Left renal pelvis (tissue), 4 donors: ENCODE measurements around the gene VSTM5. TPM values are rescaled to one million over a fixed set of nuclear protein-coding genes. Genes with fewer than 3 reads are reported as not detected.

Source experiments
- DNase-seq, 4 donors: peaks; one replicate each; pipeline ENCODE4 v3.0.0-alpha.2; 2013; ENCODE audit warnings: low read depth in 4 of 4, low spot score in 3 of 4
- polyA plus RNA-seq, 4 donors: library from polyadenylated mRNA; unstranded; fragments of 120-200 nt; gene quantifications; one replicate each; pipeline ENCODE4 v1.2.1, GENCODE V29; 2013; ENCODE audit not compliant: insufficient read length in 4 of 4

VSTM5 gene
- polyA plus RNA-seq, 4 donors, result 1.2 to 2.6 (median 1.9) TPM

DNA sequence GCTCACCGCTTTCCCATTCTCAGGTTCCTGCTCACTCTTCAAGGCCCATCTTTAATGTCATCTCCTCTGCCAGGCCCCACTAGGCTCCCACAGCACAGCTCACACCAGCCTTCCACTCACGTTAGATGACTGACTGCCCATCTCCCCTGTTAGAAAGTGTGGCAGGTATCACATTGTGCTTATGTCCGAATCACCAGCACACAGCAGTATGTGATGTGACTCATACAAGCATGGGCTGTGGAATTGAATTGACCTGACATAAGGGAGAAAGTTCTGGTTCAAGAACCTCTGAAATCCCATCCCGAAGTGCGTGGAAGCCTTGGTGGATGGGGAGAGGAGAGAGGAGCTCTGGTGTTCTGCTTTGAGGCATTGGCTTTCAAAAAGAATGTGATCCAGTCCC, 6.5 kb downstream of the VSTM5 start:
- no peak for DNase-seq

DNA sequence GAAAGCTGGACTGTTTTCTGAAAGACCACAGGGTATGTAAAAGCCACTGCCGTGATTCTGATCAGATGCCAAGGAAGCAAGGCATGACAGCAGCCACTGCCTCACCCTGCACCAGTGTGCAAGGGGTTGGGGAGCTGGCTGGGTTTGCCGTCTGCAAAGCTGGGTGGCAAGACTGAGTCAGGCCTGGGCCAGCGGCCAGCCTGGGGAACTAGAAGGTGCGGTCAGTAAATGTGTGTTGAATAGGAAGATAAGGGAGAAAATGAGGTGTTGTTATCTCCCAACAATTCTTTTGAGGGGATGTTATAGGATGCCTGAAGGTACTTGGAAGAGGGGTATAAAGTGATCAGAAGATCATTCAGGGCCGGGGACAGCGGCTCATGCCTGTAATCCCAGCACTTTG, 8.0 kb downstream of the VSTM5 start:
- DNase-seq, result no peak

DNA sequence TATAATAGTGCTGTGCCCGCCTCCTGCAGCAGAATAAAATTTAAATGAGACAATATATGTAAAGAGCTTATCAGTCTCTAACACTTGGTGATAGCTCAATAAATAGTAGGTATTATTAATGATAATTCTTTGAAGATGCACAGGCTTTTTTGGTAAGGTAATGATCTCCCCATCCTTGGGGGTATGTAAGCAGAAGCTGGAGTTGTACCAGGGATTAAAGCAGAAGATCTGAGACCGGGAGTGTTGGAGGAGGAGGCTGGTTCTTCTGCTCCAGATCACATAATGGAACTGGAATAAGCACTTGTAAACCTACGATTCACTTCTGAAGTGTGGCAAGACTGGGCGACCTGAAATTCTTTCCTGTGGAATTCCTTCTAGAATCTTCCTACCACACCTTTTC, 8.4 kb downstream of the VSTM5 start:
- DNase-seq, result no peak

DNA sequence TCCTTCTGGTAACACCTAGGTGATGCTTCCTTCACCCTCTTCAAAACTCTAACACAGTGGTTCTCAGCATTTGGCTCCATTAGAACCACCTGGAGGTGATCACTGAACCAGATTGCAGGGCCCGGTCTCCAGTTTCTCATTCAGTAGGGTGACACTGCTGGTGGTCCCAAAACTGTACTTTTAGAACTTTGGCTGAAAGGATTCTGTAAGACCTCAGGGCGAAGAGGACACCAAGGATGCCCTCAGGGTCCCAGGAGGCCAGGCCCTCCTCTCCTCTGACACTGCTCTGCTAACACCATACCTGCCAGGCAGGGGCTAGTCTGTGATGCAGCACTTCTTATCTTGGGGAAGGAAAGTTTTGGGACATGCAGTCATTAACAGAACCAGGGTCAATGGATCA, 9.0 kb downstream of the VSTM5 start:
- DNase-seq, result no peak

DNA sequence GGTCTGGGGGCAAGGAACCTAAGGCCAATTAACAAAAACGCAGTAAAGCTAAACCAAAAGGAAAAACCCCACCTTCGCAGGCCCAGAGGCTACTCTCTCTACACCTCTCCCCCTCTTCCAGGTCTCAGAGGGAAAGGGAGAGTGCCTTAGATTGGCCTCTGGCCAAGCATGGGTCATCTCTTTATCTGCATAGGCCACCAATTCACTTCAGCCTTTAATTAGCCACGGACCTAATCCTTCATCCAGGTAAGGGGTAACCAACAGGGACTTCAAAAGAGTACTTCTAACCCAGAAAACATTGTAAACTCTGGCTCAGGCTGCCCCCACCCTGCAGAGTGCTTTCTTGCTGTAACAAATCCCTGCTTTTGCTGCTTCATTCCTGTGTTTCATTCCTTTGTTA, 9.4 kb downstream of the VSTM5 start:
- DNase-seq, result no peak

DNA sequence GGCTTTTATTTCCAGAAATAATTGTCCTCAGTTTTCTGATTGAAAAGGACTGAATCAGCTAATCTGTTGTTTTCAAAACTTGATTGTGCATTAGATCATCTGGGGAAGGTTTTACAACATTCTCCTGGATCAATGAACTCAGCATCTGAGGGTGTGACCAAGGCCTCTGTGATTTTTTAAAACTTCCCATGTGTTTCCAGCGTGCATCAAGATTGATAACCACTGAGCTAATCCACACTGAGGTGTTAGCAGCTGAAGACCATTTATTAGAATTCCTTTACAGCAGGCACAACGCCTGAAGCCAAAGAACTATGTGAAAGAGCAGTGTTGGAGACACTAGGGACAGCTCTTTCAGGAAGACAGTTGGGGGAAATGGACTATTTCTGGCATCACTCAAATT, 10.2 kb downstream of the VSTM5 start:
- DNase-seq, result no peak

DNA sequence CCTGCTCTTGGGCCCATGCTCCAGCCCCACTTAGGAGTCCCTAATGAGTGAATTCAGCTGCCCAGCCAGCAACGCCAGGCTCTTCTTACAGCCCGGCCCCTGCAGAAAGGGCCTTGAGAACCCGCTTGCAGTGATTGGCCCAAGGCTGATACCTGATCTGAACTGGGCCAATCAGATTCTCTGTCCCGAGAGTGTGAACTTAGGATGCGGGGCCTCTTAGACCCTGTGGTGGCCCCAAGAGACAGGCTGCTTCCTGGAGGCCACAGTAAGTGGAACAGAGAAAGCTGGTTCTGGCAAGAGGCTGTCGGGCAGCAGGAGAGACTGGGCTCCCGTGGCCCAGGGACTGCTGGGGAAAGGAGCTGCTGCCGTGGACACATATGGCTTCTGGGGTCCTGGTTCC, 11.5 kb downstream of the VSTM5 start:
- no peak for DNase-seq

DNA sequence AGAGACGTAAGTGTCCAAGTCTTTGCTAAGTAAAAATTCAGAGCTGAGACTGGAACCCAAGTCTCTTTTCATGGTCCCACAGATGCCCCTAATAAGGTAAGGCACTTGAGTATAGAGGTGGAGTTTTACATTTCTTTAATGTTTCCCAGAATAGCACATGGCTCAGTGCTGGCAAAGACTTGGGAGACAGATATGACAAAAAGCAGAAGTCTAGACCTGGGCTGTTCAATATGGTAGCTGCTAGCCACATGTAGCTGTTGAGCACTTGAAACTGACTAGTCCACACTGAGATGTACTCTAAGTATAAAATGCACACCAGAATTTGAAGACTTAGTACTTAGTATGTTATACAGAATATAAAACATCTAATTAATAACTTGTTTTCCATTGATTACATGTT, 17.6 kb downstream of the VSTM5 start:
- no peak for DNase-seq

DNA sequence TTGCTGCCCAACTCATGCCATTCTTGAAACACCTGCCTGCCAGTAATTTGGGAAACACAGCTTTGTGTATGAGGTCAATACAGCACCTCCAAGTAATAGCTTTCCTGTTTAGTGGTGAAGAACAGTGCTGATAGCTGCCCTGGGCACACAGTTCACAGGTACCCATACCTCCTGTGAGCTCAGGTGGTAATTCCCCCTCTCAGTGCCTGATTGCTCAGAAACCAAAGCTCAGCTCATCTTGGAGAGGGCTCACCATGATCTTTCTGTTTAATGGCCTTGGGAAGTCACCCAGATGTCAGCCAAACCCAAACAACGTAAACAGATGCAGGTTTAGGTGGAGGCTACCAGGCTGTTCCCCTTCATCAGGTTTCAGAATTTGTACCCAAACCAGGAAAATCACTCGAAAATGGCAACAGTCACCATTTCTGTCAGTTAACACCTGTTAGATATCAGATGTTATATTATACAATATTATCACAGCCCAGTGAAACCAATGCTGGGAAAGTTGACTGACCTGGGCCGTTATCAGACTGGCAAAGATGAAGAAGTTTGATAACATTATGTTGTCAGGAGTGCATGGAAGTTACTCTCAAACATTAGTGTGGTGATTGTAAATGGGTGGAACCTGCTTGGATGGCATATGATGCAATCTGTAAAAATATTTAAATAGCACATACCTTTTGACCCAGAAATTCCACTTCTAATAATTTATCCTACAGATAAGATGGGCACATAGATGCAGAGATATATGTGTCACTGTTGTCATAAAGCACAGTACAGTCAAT, 18.9 kb downstream of the VSTM5 start:
- no peak for DNase-seq

DNA sequence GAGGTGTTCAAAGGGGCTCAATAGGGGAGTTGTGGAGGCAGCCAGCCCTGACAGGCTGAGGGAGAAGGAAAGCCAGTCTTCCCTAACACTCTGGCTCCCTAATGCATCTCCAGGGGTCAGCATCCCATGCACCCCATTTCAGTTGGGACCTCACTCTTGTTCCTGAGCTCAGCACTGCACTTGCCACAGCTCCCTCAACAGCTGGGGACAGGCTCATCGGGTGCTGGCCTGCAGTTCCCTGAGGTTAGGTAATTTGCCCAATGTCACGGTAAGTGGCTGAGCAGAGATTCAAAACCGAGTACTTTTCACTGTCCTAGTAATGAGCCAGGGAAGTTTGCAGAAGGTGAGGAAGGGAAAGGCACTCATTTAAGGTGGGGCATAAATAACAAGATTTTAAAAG, 20.8 kb downstream of the VSTM5 start:
- no peak for DNase-seq

DNA sequence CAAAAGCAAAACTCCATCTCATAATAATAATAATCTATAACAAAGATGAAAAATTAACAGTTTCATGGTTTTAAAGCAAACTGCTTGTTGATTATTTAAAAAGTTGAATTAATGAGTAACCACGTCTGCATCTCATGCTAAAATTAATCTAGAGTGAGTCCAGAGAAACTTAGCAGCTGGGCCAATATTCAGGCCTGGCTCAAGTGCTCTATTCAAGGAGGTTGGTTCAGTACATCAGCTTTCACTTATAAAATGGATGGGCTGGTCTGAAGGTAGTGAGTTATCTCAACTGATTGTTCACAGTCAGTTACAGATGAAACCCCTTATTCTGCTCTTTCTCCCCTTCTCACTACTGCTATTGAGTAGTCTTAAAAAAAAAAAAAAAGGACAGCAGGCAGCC, 23.1 kb downstream of the VSTM5 start:
- no peak for DNase-seq

DNA sequence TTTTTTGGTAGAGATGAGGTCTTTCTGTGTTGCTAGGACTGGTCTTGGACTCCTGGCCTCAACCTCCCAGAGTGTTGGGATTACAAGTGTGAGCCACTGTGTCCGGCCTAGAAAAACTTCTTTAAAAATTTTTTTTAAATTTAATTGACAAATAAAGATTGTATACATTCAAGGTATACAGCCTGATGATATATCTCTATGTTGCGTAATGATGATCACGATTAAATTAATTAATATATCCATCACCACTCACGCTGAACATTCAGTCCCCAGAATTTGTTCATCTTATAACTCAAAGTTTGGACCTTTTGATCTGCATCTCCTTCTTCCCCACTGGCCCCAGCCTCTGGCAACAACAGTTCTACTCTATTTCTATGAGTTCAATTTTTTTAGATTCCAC, 27.2 kb downstream of the VSTM5 start:
- DNase-seq, result no peak

DNA sequence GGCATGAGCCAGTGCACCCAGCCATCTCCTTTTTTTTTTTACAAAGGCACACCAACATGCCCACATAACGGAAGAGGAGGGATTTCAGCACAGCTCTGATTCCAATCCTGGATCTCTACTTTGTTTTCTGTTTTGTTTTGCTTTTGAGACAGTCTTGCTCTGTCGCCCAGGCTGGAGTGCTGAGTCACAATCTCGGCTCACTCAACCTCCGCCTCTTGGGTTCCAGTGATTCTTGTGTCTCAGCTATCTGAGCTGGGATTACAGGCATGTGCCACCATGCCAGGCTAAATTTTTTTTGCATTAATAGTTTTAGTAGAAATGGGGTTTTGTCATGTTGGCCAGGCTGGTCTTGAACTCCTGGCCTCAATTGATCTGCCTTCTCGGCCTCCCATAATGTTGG, 28.1 kb downstream of the VSTM5 start:
- no peak for DNase-seq

DNA sequence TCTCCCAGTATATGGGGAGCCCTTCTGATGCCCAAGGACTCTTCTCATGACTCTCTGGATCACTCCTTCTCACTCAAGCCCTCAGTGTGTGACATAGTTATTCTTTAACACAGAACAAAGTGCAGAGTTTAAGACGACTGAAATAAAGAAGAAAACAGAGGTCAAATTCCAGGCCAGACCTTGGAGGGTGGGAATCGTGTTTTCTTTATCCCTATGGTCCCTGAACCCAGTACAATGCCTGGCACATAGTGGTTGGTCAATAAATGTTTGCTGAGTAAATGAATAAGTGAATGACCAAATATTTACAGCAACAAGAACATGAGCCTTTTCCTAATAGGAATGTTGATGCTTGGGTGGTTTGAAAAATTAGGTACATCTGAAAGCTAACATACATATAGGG, 28.8 kb downstream of the VSTM5 start:
- DNase-seq, result peak in 1 of 4 donors; percentile 2

DNA sequence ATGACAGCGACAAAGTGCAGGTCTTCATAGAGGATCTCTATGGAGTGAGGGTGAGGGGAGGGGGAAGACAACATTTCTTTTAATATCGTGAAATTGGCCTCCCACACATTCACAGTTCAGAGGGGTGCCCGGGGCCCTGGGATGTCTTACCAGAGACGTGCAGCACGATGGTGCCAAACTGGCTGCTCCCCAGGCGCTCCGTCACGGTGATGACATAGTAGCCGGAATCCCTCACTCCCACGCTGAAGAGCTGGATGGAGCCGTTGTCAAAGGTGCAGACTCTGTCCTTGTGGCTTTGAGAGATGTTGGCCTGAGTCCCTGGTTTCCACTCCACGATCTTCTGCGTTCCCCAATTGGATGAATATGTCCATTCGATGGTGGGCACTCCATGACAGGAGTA, 29.6 kb downstream of the VSTM5 start:
- no peak for DNase-seq

DNA sequence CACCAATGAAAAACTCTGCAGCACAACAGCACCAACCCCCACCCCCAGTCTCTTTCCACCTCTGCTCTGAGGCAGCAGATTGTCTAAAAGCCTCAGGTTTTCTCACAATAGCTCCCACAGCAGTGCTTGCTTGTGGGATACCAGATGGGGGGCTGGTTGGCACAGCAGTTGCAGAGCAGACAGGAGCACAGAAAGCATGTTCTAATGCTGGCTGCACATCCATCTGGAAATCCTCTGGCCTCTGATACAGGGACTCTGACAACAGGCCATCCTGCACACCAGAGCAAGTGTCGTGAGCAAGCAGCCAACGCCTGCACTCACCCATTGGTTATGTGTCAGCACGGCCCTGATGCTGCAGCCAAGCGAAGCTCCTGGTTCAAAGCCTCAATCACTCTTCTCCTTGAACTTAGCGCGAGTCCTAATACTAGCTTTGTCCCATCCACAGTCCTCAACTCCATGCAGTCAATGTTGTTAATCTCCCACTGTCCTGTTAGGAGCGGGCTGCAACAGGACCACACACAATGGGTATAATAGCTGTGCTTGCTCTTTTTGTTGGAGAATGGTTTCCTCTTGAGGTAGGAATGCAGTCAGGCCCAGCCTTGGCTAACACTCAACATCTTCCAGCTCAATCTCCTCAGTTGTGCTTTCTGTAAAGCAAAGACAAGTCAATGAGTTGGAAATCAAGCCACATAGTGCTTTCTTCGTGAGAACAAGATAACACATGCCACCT, 30.3 kb downstream of the VSTM5 start:
- DNase-seq, result no peak

DNA sequence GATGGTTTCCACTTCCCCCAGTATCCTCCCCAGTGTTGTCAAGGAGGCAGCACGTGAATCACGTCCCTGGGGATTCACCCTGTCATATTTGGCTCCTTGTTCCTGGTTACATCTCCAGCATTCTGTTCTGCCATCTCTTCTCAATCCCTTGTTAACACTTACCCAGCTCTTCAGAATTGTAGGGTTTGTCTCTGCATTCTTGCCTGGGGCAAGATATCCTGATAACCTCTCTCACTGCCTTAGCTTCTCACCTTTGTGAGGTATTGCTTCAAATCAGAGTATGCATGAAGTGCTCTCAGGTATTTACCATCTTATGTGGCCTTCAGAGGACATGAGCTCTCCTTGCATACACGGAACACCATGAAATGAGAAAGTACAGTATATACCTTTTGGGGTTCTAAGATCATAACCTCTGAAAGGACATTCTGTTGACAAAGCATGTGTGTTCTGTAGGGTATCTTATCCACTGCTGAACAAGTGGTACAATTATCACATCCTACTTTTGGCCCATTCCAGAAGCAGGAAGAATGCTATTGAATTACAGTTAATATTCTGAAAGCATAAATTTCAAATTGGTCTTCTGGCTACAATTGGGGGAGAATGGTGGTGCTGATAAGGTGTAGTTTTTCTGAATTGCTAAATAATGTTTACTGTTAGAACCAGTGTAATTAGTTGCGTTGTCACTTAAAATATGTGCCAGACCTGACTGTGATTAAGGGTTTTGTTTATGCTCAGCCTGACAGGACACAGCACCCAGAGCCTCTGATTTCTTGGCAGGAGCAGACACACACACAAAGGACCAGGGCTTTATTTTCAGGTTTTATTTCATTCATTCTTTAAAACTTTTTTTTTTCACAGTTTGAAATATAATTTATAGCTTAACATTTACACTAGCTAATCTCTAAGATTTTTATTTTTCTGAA, 32.7 kb downstream of the VSTM5 start:
- no peak for DNase-seq

DNA sequence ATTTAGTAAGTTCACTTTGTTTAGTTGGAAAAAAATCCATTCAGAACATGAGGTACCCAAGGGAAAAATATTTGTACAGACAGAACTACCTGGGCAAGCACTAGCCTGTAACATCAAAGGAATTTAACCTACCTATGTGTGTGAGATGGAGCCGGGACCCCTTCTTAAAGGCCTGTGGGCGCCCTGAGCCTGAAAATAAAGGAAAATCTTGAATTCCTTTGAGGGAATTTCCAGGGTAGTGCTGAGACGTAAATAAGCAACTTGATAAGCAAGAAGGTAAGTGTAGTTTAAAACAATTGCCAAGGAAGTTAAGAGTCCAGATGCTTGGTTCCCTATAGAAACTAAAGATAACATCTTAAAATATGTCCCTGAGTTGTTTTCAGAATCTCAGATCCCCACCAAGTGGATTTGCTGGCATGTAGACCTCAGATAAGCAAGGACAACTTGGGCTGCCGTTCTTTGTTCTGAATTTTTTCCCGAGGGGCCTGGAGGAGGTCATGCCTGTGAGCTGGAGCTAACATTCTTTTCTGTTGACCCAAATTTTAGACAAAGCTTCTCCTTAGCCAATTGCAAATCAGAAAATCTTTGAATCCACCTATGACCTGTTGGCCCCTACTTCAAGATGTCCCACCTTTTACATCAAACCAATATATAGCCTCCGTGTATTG, 35.3 kb downstream of the VSTM5 start:
- no peak for DNase-seq

DNA sequence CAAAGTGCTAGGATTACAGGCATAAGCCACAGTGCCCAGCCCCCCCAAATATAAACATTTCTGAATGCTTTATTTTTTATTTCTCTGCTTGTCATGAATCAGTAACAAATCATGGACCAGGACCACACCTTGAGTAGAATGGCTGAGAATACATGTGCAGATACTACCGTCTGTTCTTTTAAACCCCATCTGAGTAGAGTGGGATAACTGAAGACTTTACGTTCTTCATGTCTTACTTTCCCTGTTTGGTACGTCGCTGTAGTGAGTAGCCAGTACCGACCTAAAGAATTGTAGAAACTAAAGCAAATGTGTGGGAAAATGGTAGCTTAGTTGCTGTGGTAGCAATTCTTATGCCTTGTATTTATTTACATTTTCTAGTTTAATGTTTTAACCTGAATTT, 36.4 kb downstream of the VSTM5 start:
- DNase-seq, result no peak

DNA sequence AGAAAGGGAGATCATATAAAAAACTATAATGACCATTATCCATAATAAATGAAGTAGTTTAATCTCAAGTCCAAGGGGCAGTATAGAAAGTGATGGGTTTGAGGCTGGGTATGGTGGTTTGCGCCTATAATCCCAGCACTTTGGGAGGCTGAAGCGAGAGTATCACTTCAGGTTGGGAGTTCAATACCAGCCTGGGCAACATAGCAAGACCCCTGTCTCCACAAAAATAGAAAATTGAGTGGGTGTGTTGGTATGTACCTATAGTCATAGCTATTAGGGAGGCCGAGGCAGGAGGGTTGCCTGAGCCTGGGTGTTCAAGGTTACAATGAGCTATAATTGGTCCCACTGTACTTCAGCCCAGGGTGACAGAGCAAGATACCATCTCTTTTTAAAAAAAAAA, 42.4 kb downstream of the VSTM5 start:
- no peak for DNase-seq

DNA sequence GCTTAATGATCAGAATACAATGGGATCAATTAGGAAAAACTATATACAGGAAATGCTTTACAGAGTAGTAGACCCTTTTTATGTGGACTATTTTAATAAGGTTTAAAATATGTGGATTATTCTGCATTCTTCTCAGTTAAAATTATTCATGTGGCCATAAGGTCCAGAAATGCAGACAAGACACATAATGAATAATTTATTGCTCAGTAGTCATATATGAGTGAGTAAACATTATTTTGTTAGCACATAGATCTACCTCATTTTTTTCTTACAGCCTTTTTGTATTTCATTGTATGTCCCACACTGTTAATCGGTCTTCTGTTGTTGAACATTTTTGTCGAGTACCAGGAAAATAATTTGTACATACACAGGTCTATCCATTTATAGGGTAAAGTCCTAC, 45.5 kb downstream of the VSTM5 start:
- no peak for DNase-seq
